Activated CD4-positive, alpha-beta T cell treated with anti-CD3 and anti-CD28 coated beads for 4 hours (primary cell): ENCODE results near the gene PDE4B.

Experiments used
- DNase-seq, 2 donors: peaks; one replicate each; pipeline ENCODE4 v3.0.0-alpha.2; 2020

The PDE4B gene

GRCh38 chr1:66270119-66270812 is 477.6 kb downstream of the PDE4B start:
- no peak for DNase-seq

DNA sequence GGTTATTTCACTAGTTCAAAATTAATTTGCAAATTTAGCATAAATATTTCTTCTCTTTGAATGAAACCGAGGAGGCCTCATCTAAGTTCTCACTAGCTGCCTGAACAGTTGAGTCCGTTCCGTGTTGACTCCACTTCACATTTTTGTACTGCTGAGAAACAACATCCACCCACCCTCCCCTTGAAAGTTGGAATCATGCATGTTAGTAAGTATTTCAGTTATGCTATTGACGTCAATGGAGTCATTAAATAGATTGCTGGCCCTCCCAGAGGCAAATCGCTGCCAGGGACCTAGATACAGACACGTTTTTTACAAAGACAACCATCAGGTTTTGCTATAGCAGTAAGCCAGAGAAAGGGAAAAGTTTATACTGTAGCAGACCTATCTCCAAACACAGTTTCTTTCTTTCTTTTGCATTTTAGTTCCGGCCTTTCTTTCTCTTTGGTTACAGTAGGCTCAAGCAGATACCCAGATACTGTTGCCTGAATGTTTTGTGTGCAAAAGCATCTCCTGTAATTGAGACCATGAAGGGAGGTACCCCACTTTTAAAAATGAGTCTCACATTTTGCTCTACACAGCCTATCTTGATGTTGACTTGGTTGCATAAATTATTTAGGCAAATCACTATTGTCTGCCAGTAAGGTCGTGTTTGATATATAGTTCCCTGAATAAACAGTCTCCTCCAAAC is 478.7 kb downstream of the PDE4B start:
- peak in 1 of 2 donors; percentile 53 for DNase-seq

DNA sequence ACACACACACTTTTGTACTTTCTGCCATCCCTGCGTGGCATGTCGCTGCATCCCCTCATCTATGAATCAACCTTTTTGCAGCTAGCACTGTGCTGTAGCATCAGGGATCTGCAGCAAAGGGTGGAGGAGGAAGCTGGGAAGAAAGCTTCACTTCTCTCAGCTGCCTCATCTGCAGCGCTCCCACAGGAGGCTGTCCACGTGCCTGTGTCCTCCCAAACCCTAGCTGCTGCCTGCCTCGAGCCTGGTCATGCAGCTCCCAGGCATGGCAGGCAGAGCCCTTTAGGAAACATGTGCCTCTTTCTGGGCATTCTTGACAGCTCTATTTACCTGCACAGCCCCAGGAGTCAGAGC is 479.2 kb downstream of the PDE4B start:
- no peak for DNase-seq

DNA sequence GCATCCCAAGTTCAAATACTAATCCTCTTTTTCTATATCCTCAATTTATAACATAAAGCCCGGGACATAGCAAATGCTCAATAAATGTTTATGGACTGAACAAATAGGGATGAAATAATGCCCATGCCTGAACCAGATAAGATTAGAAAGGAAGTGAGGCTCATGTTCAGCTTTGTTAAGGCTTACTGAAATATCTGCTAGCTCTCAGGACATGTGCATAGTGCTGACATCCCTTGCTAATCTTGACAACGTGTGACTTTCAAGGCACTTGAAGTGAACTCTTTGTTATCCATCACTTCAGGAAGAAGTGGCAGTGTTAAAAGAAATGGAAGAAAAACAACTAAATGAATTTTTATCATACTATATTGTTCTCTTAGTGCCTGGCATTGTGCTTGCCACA is 481.0 kb downstream of the PDE4B start:
- no peak for DNase-seq

- DNase-seq = no peak
Measured at GRCh38 chr1:66274634-66275033, 481.9 kb downstream of the PDE4B start.

DNA sequence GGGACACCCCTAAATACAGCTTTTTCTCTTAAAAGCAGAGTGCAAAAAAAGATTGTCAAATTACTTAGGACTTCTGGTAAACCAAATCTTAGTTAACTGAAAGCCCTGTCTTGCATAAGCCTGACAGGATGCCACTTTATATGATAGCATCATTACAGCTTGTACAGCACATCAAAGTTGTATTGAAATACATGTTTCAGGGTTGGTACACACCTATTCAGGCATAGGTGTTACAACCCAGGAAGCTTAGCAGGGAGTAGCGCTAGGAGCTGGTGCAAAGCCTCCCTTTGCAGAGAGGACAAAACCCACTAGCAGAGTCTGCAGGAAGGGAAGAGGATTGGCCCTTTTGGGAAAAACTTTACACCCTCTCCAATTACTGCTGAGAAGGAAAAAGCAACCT is 482.4 kb downstream of the PDE4B start:
- no peak for DNase-seq

- DNase-seq = peak in 1 of 2 donors; percentile 28
Measured at GRCh38 chr1:66275601-66276023, 482.9 kb downstream of the PDE4B start.

GRCh38 chr1:66276218-66276617 is 483.5 kb downstream of the PDE4B start:
- no peak for DNase-seq

DNA sequence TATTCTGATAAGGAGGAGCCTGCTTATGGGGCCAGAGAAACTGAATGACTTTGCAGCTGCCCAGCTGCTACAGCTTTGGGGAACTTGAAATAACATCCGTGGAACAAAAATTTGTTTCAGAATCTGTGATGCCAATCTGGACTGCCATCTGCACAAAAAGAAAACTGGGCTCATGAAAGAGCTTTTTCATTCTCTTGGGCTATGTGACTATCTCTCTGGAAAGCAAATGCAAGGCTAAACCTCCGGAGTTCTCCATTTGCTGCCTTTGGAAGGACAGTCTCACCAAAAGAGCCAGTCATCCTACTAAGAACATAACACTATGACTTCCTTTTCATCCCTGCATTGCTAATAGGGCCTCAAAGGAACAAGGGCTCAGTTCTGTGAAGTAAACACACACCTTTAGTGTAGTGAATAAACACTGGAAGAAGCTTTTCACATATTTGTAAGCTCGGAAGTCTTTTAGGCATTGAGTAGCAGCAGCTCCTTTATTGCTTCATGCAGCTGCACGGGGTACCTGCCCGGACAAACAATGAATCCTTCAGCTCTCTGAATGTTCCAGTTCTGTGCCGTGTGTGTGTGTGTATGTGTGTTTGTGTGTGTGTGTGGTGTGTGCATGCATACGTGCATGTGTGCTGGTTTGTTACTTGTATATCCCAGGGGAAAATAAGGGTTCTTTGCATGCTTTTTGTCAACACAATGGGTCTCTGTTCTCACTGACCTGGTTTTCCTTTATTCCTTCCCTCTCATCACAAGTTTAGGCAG is 485.7 kb downstream of the PDE4B start:
- no peak for DNase-seq

- DNase-seq = no peak
Measured at GRCh38 chr1:66281808-66282207, 489.1 kb downstream of the PDE4B start.

GRCh38 chr1:66282343-66282852 is 489.7 kb downstream of the PDE4B start:
- DNase-seq = peak; percentile 71 to 78

DNA sequence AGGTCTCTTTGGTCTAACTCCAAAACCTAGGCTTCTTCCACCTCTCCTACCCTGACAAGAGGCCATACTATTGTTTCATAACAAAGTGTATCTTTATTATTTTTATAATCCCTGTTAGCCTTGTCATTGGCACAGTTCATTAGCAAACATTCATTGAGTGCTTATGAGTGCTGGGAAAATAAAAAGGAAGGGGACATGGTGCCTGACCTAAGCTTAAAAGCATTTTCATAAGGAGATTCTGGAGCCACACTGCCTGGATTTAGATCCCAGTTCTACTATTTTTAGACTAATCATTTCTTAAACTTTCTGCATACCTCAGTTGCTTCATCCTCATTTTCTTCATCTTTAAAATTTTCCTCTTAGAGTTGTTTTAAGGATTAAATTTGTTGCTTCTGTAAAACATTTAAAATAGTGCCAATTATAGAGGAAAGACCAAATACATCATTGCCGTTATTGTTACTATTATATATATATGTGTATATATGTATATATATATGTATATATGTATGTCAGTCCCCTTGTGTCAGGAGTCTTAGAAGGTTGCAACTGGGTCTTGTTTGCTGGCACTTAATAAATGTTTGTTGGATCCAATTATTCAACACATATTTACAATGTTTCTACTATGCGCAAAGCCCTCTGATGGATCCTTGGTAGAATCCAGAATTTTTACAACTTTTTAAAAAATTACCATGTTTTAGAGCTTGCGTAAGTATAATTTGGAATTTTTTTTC is 490.4 kb downstream of the PDE4B start:
- no peak for DNase-seq

GRCh38 chr1:66283622-66284041 is 490.9 kb downstream of the PDE4B start:
- DNase-seq = no peak

DNA sequence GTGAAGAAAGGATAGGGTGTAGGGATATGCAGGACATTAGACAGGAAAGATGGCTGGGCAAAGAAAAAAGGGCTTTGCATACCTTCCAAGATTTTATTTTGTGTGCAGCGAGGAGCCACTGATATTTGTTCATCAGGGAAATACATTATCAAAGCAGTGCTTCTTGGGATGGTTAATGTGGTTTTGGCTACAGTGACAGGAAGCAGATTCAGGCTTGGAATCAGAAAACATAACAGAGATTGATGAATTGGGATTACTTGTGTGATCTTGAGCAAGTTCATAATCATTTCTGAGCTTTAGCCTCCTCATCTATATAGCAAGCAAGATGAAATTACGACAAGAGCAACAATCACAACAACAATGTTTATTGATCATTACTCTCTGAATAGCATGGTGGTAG is 492.1 kb downstream of the PDE4B start:
- no peak for DNase-seq

- DNase-seq = no peak
Measured at GRCh38 chr1:66285618-66286270, 493.0 kb downstream of the PDE4B start.

- no peak for DNase-seq
Measured at GRCh38 chr1:66286307-66286706, 493.6 kb downstream of the PDE4B start.

GRCh38 chr1:66288048-66288447 is 495.4 kb downstream of the PDE4B start:
- DNase-seq = no peak

GRCh38 chr1:66290761-66291530 is 498.3 kb downstream of the PDE4B start:
- no peak for DNase-seq

GRCh38 chr1:66291531-66291864 is 498.8 kb downstream of the PDE4B start:
- DNase-seq = no peak

- DNase-seq = no peak
Measured at GRCh38 chr1:66292305-66292704, 499.6 kb downstream of the PDE4B start.

- no peak for DNase-seq
Measured at GRCh38 chr1:66292944-66293343, 500.2 kb downstream of the PDE4B start.
